ENCODE results near the gene AKR1C1. TPM values are rescaled to one million over a fixed set of nuclear protein-coding genes. Genes with fewer than 3 reads are reported as not detected.
A peak's percentile ranks its signal among the peaks of the same experiment; 100 is the strongest.
"Not testable (repeated sequence)": the region's sequence is repeated elsewhere in the genome, so short reads cannot be mapped to it uniquely, and the experiment has no call there.

The AKR1C1 gene
- total and polyA plus RNA-seq, 2 donors (not counting 1 experiment from before 2014, with no cell fraction given) = 118 to 154 TPM

DNA sequence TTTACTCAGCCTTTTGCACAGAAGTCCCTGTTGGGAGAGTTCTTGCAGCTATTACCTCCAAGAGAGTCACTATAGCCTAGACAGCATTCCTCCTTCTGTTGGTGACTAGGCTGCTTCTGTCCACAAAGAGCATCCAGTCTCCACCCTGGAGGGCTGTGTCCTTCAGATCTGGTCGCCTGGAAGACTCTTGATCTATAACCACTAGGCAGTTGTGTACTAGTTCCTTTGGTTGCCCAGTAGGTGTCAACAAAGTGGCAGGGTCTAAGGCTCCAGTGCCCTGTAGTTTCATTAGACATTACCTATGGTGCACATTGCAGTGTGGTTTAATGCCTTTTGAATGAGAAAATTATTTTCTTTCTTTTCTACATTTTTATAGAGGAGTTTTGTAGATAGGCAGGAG is 51.7 kb downstream of the AKR1C1 start:
- no peak overlapping the region for H2AFZ ChIP-seq (ENCODE audit: low read length)
- H3K4me2 ChIP-seq (ENCODE audit: extremely low read depth, insufficient read depth, low read length) = no peak overlapping the region
- no peak for DNase-seq (ENCODE audit: low read depth in 2 of 2)
- TF ChIP-seq, protein P1, sequence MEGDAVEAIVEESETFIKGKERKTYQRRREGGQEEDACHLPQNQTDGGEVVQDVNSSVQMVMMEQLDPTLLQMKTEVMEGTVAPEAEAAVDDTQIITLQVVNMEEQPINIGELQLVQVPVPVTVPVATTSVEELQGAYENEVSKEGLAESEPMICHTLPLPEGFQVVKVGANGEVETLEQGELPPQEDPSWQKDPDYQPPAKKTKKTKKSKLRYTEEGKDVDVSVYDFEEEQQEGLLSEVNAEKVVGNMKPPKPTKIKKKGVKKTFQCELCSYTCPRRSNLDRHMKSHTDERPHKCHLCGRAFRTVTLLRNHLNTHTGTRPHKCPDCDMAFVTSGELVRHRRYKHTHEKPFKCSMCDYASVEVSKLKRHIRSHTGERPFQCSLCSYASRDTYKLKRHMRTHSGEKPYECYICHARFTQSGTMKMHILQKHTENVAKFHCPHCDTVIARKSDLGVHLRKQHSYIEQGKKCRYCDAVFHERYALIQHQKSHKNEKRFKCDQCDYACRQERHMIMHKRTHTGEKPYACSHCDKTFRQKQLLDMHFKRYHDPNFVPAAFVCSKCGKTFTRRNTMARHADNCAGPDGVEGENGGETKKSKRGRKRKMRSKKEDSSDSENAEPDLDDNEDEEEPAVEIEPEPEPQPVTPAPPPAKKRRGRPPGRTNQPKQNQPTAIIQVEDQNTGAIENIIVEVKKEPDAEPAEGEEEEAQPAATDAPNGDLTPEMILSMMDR (conservative IDR thresholded peaks at IDR 0.05 in 1 of 2, IDR thresholded peaks at IDR 0.05 in 1 of 2; ENCODE audit: low read depth in 1 of 2, low read length in 2 of 2) = no peak
- TF ChIP-seq EZH2 (IDR thresholded peaks at IDR 0.05; ENCODE audit: low read length, missing control alignments) = no peak
- no peak overlapping the region for H3K9ac ChIP-seq (ENCODE audit: insufficient read depth, low read length)
- H3K4me3 ChIP-seq (replicated peaks in 1 of 4; ENCODE audit: control extremely low read depth in 1 of 4, insufficient read depth in 1 of 4, low read depth in 3 of 4, low read length in 4 of 4) = no peak overlapping the region
- H4K20me1 ChIP-seq (ENCODE audit: control insufficient read depth, extremely low read depth, insufficient read depth, low read length) = no peaks in the 10 kb centered on the region
- no peaks in the 10 kb centered on the region for H3K36me3 ChIP-seq (ENCODE audit: control insufficient read depth, insufficient read depth, low read length)
- H3K4me1 ChIP-seq (ENCODE audit: control insufficient read depth, extremely low read depth, insufficient read depth, low read length) = peaks cover 5% of the 10 kb centered on the region
- H3K79me2 ChIP-seq (ENCODE audit: control insufficient read depth, insufficient read depth, low read length) = no peaks in the 10 kb centered on the region
- H3K27me3 ChIP-seq (ENCODE audit: control insufficient read depth, insufficient read depth, low read length) = no peaks in the 10 kb centered on the region
- no peak overlapping the region for H3K27ac ChIP-seq (ENCODE audit: insufficient read depth, low read length)
- no peaks in the 10 kb centered on the region for H3K9me3 ChIP-seq (ENCODE audit: control insufficient read depth, insufficient read depth, low read depth, low read length)

DNA sequence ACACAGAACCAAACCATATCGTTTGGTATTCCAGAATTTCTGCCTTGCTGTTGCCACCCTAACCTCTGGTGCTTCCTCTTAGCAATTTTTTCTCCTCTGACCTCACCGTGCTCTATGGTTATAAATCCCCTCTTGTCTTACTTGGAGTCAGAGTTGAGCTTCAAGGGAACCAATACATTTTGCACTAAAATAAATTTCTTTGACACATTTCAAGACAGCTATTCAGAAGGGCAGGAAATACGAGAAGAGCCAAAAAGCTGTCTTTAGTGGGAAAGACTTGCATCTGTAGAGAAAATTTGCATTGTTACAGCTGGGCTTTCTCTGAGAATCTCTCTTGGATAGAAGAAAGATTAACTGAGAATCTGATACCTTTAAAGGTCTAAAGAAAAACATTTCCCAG is 54.9 kb downstream of the AKR1C1 start:
- H3K4me1 ChIP-seq (ENCODE audit: control insufficient read depth, extremely low read depth, insufficient read depth, low read length) = peaks cover 5% of the 10 kb centered on the region
- peak in 1 of 2 donors; percentile 75 for DNase-seq (ENCODE audit: low read depth in 2 of 2)
- no peaks in the 10 kb centered on the region for H3K79me2 ChIP-seq (ENCODE audit: control insufficient read depth, insufficient read depth, low read length)
- H3K9me3 ChIP-seq (ENCODE audit: control insufficient read depth, insufficient read depth, low read depth, low read length) = no peaks in the 10 kb centered on the region
- TF ChIP-seq, protein P1 (conservative IDR thresholded peaks at IDR 0.05 in 1 of 2, IDR thresholded peaks at IDR 0.05 in 1 of 2; ENCODE audit: low read depth in 1 of 2, low read length in 2 of 2) = no peak
- no peak for TF ChIP-seq EZH2 (IDR thresholded peaks at IDR 0.05; ENCODE audit: low read length, missing control alignments)
- H3K27ac ChIP-seq (ENCODE audit: insufficient read depth, low read length) = no peak overlapping the region
- H4K20me1 ChIP-seq (ENCODE audit: control insufficient read depth, extremely low read depth, insufficient read depth, low read length) = no peaks in the 10 kb centered on the region
- H3K27me3 ChIP-seq (ENCODE audit: control insufficient read depth, insufficient read depth, low read length) = no peaks in the 10 kb centered on the region
- H2AFZ ChIP-seq (ENCODE audit: low read length) = no peak overlapping the region
- H3K4me2 ChIP-seq (ENCODE audit: extremely low read depth, insufficient read depth, low read length) = no peak overlapping the region
- H3K4me3 ChIP-seq (replicated peaks in 1 of 4; ENCODE audit: control extremely low read depth in 1 of 4, insufficient read depth in 1 of 4, low read depth in 3 of 4, low read length in 4 of 4) = no peak overlapping the region
- H3K36me3 ChIP-seq (ENCODE audit: control insufficient read depth, insufficient read depth, low read length) = no peaks in the 10 kb centered on the region
- H3K9ac ChIP-seq (ENCODE audit: insufficient read depth, low read length) = no peak overlapping the region

DNA sequence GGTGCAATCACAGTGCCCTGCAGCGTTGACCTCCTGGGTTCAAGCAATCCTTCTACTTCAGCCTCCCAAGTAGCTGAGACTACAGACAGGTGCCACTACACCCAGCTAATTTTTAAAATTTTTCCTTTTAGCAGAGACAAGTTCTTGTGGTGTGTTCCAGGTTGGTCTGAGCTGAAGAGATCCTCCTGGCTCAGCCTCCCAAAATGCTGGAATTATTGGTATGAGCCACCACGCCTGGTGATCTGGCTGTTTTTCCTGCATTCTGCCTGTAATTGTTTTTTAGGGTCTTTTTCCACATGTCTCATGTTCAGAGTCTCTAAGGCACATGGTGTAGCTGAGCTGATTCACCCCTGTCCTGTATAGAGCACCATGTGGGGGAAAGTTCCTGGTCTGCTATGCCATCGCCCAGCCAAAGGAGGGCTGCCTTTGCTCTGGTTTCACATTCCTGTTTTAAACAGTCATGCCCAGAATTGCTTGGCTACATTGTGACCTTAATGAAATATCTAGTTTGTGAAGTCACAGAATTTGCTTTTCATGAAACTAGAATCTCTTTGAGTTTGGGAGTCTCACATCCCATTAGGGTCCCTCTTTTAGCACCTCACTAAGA is 55.6 kb downstream of the AKR1C1 start:
- not testable (repeated sequence) for H2AFZ ChIP-seq (ENCODE audit: low read length); H3K79me2 ChIP-seq (ENCODE audit: control insufficient read depth, insufficient read depth, low read length); H3K9me3 ChIP-seq (ENCODE audit: control insufficient read depth, insufficient read depth, low read depth, low read length); H3K9ac ChIP-seq (ENCODE audit: insufficient read depth, low read length); H3K27me3 ChIP-seq (ENCODE audit: control insufficient read depth, insufficient read depth, low read length); H3K4me1 ChIP-seq (ENCODE audit: control insufficient read depth, extremely low read depth, insufficient read depth, low read length); H3K4me3 ChIP-seq (replicated peaks in 1 of 4; ENCODE audit: control extremely low read depth in 1 of 4, insufficient read depth in 1 of 4, low read depth in 3 of 4, low read length in 4 of 4); H4K20me1 ChIP-seq (ENCODE audit: control insufficient read depth, extremely low read depth, insufficient read depth, low read length); H3K4me2 ChIP-seq (ENCODE audit: extremely low read depth, insufficient read depth, low read length); H3K27ac ChIP-seq (ENCODE audit: insufficient read depth, low read length); H3K36me3 ChIP-seq (ENCODE audit: control insufficient read depth, insufficient read depth, low read length)
- TF ChIP-seq, protein P1 (conservative IDR thresholded peaks at IDR 0.05 in 1 of 2, IDR thresholded peaks at IDR 0.05 in 1 of 2; ENCODE audit: low read depth in 1 of 2, low read length in 2 of 2) = peak; percentile 29 to 37
- peak; percentile 63 to 83 for DNase-seq (ENCODE audit: low read depth in 2 of 2)

DNA sequence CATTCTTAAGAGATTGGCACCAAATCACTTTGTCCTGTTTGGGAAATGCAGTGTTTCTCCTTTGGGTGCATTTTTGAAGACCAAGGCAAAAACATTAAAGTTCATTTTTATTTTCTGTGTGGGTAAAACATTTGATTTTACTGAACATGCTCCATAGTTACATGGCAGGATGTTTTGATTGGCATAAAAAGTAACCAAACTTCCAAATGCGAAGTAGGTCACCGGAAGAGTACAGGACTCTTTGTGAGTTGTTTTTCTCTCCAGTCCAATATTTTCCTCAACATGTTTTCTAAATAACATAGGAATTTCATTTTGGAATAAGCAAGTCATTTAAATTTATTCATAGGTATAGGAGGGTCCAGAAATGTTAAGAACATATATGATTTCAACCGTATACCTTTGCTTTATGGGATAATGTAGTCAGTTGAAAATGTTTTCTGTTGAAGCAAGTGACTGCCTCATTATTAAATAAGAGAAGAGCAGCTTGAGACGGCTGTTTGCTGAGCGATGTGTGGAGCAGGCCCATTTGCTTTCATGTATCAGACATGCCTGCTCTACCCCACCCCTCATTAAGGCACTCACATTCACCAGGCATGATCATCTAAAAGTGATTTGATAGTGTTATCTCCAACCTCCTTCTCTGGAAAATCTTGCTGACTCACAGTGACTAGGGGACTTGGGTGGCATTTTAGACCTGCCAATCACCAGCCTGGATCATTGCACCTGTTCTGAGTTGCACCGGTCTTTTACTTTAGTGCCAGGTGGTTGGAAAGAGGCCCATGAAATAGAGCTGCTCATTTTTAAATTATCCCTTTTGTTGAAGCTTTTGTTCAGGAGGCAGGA is 56.8 kb downstream of the AKR1C1 start:
- not testable (repeated sequence) for DNase-seq (ENCODE audit: low read depth in 2 of 2); H3K36me3 ChIP-seq (ENCODE audit: control insufficient read depth, insufficient read depth, low read length); H2AFZ ChIP-seq (ENCODE audit: low read length); H3K27ac ChIP-seq (ENCODE audit: insufficient read depth, low read length); H3K4me1 ChIP-seq (ENCODE audit: control insufficient read depth, extremely low read depth, insufficient read depth, low read length); H3K4me2 ChIP-seq (ENCODE audit: extremely low read depth, insufficient read depth, low read length); H3K4me3 ChIP-seq (replicated peaks in 1 of 4; ENCODE audit: control extremely low read depth in 1 of 4, insufficient read depth in 1 of 4, low read depth in 3 of 4, low read length in 4 of 4); H3K9ac ChIP-seq (ENCODE audit: insufficient read depth, low read length); H3K79me2 ChIP-seq (ENCODE audit: control insufficient read depth, insufficient read depth, low read length); H3K9me3 ChIP-seq (ENCODE audit: control insufficient read depth, insufficient read depth, low read depth, low read length); H3K27me3 ChIP-seq (ENCODE audit: control insufficient read depth, insufficient read depth, low read length); H4K20me1 ChIP-seq (ENCODE audit: control insufficient read depth, extremely low read depth, insufficient read depth, low read length)
